HepG2 (cell line): ENCODE results near the gene C1QB. TPM values are rescaled to one million over a fixed set of nuclear protein-coding genes. Genes with fewer than 3 reads are reported as not detected.
"Not testable (repeated sequence)": the region's sequence is repeated elsewhere in the genome, so short reads cannot be mapped to it uniquely, and the experiment has no call there.

Experiments used
- ATAC-seq: fragments of 200-7000 bp; cut with Tn5 transposase; 3 replicates; pipeline ENCODE4 v1.9.1; 2020; ENCODE audit warnings: mild to moderate bottlenecking, moderate library complexity
- BruUV-seq: library from RNA; stranded (reverse); fragments of 400-500 nt; replicated peaks from 2 replicates; lab custom pipeline; 2021; lab: Mats Ljungman, UMichigan
- CTCF ChIA-PET: fragments of 300-600 bp; formaldehyde crosslinking; extraction: SDS; loops from one replicate; lab custom pipeline; 2021; ENCODE audit warnings: low total read pairs, inconsistent platforms, low intra/inter-chr PET ratio; lab: Yijun Ruan, JAX
- POLR2A ChIA-PET: fragments of 350-600 bp; sonication (Branson Sonifier 250); formaldehyde crosslinking; loops from one replicate; lab custom pipeline; 2020; ENCODE audit warnings: antibody characterized with exemption, inconsistent platforms; lab: Yijun Ruan, JAX
- DNase-seq: peaks from one replicate; pipeline ENCODE4 v3.0.0-alpha.2; 2015; ENCODE audit warnings: low spot score
- FAIRE-seq: peaks from 3 replicates; lab custom pipeline; 2011; peaks lifted over from hg19 to GRCh38; lab: Jason Lieb, UNC
- H2AFZ ChIP-seq: one replicate; pipeline ENCODE4 v1.6.1; 2011; ENCODE audit warnings: low read length, inconsistent platforms
- H3K27ac ChIP-seq: fragments of 300-600 bp; 3 replicates; pipeline ENCODE4 v1.8.0; 2011; ENCODE audit warnings: mixed run types, mild to moderate bottlenecking, mixed read lengths, low read length, inconsistent platforms; ENCODE audit not compliant: insufficient read depth; ENCODE audit errors: extremely low read length
- H3K27me3 ChIP-seq, 2 experiments: fragments of 200-600 bp in 1 of 2; 2 replicates in 1 of 2; 3 replicates in 1 of 2; pipeline versions ENCODE4 v1.6.0 to v1.8.0; 2011; ENCODE audit warnings: low read length in 2 of 2, mild to moderate bottlenecking in 2 of 2, moderate library complexity in 2 of 2, inconsistent platforms in 1 of 2; ENCODE audit not compliant: insufficient read depth in 2 of 2, control insufficient read depth in 1 of 2
- H3K36me3 ChIP-seq, 2 experiments: fragments of 200-600 bp in 1 of 2; replicated peaks in 1 of 2; 2 replicates in 1 of 2; 3 replicates in 1 of 2; pipeline versions ENCODE4 v1.5.1 to v1.8.0; 2011; ENCODE audit warnings: low read length in 2 of 2, inconsistent platforms in 1 of 2; ENCODE audit not compliant: insufficient read depth in 2 of 2, control insufficient read depth in 1 of 2
- H3K4me1 ChIP-seq: 2 replicates; pipeline ENCODE4 v1.5.1; 2012; ENCODE audit warnings: low read length, inconsistent platforms; ENCODE audit not compliant: insufficient read depth
- H3K4me2 ChIP-seq: 2 replicates; pipeline ENCODE4 v1.6.0; 2011; ENCODE audit warnings: low read depth, low read length, inconsistent platforms
- H3K4me3 ChIP-seq, 3 experiments: fragments of 200-600 bp in 1 of 3; sonication (generic), shearing (Covaris generic) in 1 of 3; replicated peaks in 1 of 3; 2 replicates each; pipeline ENCODE4 v1.5.1; 2011 to 2016; ENCODE audit warnings: low read length in 3 of 3, inconsistent platforms in 2 of 3, low read depth in 2 of 3, mild to moderate bottlenecking in 2 of 3, control low read depth in 1 of 3, mixed read lengths in 1 of 3; ENCODE audit not compliant: insufficient read depth in 1 of 3
- H3K79me2 ChIP-seq: one replicate; pipeline ENCODE4 v1.6.1; 2011; ENCODE audit warnings: low read length, inconsistent platforms; ENCODE audit not compliant: insufficient read depth
- H3K9ac ChIP-seq: 2 replicates; pipeline ENCODE4 v1.6.0; 2011; ENCODE audit warnings: mild to moderate bottlenecking, low read depth, low read length, inconsistent platforms; ENCODE audit not compliant: insufficient read depth
- H3K9me3 ChIP-seq: 2 replicates; pipeline ENCODE4 v1.5.1; 2012; ENCODE audit warnings: mild to moderate bottlenecking, low read length
- H4K20me1 ChIP-seq: 2 replicates; pipeline ENCODE4 v1.6.0; 2011; ENCODE audit warnings: inconsistent platforms, mild to moderate bottlenecking, low read length, moderate library complexity; ENCODE audit not compliant: insufficient read depth
- GPN1 ChIP-seq: sonication (generic); formaldehyde crosslinking; IDR thresholded peaks from 2 replicates; pipeline ENCODE4 v1.5.1; 2020; ENCODE audit warnings: missing genetic modification reagents, borderline replicate concordance
- MTA1 ChIP-seq: sonication (generic); formaldehyde crosslinking; IDR thresholded peaks from 2 replicates; pipeline ENCODE4 v1.4.0; 2020; ENCODE audit warnings: missing genetic modification reagents, mild to moderate bottlenecking, borderline replicate concordance
- POLR2AphosphoS2 ChIP-seq: IDR thresholded peaks from 2 replicates; pipeline ENCODE4 v1.6.1; 2011; ENCODE audit warnings: low read depth, low read length, improper control_type of control experiment
- SALL1 ChIP-seq: sonication (generic); formaldehyde crosslinking; IDR thresholded peaks from 2 replicates; pipeline ENCODE4 v1.8.0; 2022; ENCODE audit warnings: mild to moderate bottlenecking, missing genetic modification reagents
- SMAD9 ChIP-seq: sonication (generic); formaldehyde crosslinking; IDR thresholded peaks from 2 replicates; pipeline ENCODE4 v1.5.1; 2020; ENCODE audit warnings: mild to moderate bottlenecking, missing genetic modification reagents
- SNAPC4 ChIP-seq: sonication (generic); formaldehyde crosslinking; IDR thresholded peaks from 2 replicates; pipeline ENCODE4 v1.4.0; 2020; ENCODE audit warnings: mild to moderate bottlenecking, missing genetic modification reagents
- TCF12 ChIP-seq, 2 experiments: fragments of 450-650 bp in 1 of 2; sonication (generic) in 1 of 2; formaldehyde crosslinking in 1 of 2; IDR thresholded peaks; 2 replicates each; pipeline versions ENCODE4 v1.6.1 to v1.8.0; 2017 to 2022; ENCODE audit warnings: antibody characterized with exemption in 1 of 2, mild to moderate bottlenecking in 1 of 2, missing genetic modification reagents in 1 of 2, moderate library complexity in 1 of 2
- ZNF674 ChIP-seq: sonication (generic); formaldehyde crosslinking; IDR thresholded peaks from 2 replicates; pipeline ENCODE4 v1.5.0; 2020; ENCODE audit warnings: low read depth, mild to moderate bottlenecking, missing genetic modification reagents
- ZNF7 ChIP-seq: IDR thresholded peaks from 2 replicates; pipeline ENCODE4 v1.6.1; 2016; ENCODE audit warnings: missing biosample characterization, missing genetic modification reagents
- ZZZ3 ChIP-seq: sonication (generic); formaldehyde crosslinking; IDR thresholded peaks from 2 replicates; pipeline ENCODE4 v1.4.0; 2020; ENCODE audit warnings: missing genetic modification reagents, mild to moderate bottlenecking, borderline replicate concordance
- WGBS: methylation state at CpG from one replicate; pipeline ENCODE4 v1.1.6; 2017; ENCODE audit warnings: low lambda C conversion rate; 5-methylcytosine and 5-hydroxymethylcytosine counted together
- in situ Hi-C: cut with HindIII; loops from 2 replicates; pipeline ENCODE4 v1.10.0; 2017; ENCODE audit warnings: low pct_unique_long_range_greater_than_20kb; ENCODE audit not compliant: extremely low pct_ligation_motif_present
- intact Hi-C: fragments of 100-400 bp; cut with micrococcal nuclease; formaldehyde crosslinking; loops from one replicate; pipeline ENCODE4 v1.10.0; 2022; ENCODE audit not compliant: unreplicated experiment
- polyA plus RNA-seq, 8 experiments: library from polyadenylated mRNA; depleted of rRNA in 3 of 8; stranded (reverse) in 7 of 8; unstranded in 1 of 8; fragments of >200 nt; fragmentation: Illumina TruSeq in 4 of 8; extraction: Trizol in 4 of 8; gene quantifications; 2 replicates each; pipeline versions ENCODE4 v1.2.1 to v1.2.3, GENCODE V29; 2011 to 2016; ENCODE audit warnings: low read depth in 4 of 8, missing spikeins in 1 of 8, mixed read lengths in 1 of 8; ENCODE audit not compliant: insufficient read depth in 1 of 8
- total RNA-seq, 5 experiments: library from RNA; depleted of rRNA; stranded (reverse); fragments of >200 nt; fragmentation: Illumina TruSeq; extraction: Trizol; gene quantifications; 2 replicates each; pipeline ENCODE4 v1.2.3, GENCODE V29; 2016; ENCODE audit warnings: low read depth in 1 of 5

Gene C1QB
- total and polyA plus RNA-seq, 2 of the 13 experiments (the other 11 are each of a cell fraction or from before 2014, with no cell fraction given), result not detected

- DNase-seq, H3K36me3 ChIP-seq, H2AFZ ChIP-seq, BruUV-seq, H3K4me2 ChIP-seq, POLR2A ChIA-PET, in situ Hi-C loops, CTCF ChIA-PET, H3K9ac ChIP-seq, FAIRE-seq, ATAC-seq, H3K27ac ChIP-seq, H4K20me1 ChIP-seq, H3K9me3 ChIP-seq, intact Hi-C loops, H3K79me2 ChIP-seq, H3K27me3 ChIP-seq, H3K4me3 ChIP-seq, H3K4me1 ChIP-seq: not testable (repeated sequence)
- WGBS, result 49% methylated on average over 15 of the region's 15 CpGs
Measured at GRCh38 chr1:22676151-22676550, 23.1 kb downstream of the C1QB start.

- no peaks in the 10 kb centered on the region for H4K20me1 ChIP-seq
- no peak for DNase-seq
- peaks cover 2 to 6% of the 10 kb centered on the region in 2 experiments; a peak in 1 of 5 replicates for H3K27me3 ChIP-seq
- no peak overlapping the region for H3K27ac ChIP-seq
- FAIRE-seq, result no peak
- no peak overlapping the region for H3K4me2 ChIP-seq
- H3K36me3 ChIP-seq, result no peaks in the 10 kb centered on the region
- H3K4me3 ChIP-seq, result no peak overlapping the region
- H3K4me1 ChIP-seq, result 0 out of 2 replicates have a peak, but pooled peaks cover 5% of the 10 kb centered on the region
- POLR2A ChIA-PET, result no interaction called here
- BruUV-seq, result no TSS peak
- no peak overlapping the region for H3K9ac ChIP-seq
- H3K9me3 ChIP-seq, result no peaks in the 10 kb centered on the region
- H2AFZ ChIP-seq, result no peak overlapping the region
- H3K79me2 ChIP-seq, result no peaks in the 10 kb centered on the region
- in situ Hi-C loops (no loop called here), intact Hi-C loops (no loop called here)
- CTCF ChIA-PET, result no interaction called here
- WGBS, result 75% methylated on average over 26 of the region's 37 CpGs
- no peak for ATAC-seq
- TF ChIP-seq SMAD9 (no peak), SNAPC4 (CRISPR knock-in tag) (no peak), ZNF674 (no peak), ZNF7 (CRISPR knock-in tag) (no peak), ZZZ3 (CRISPR knock-in tag) (no peak), SALL1 (CRISPR knock-in tag) (no peak), POLR2AphosphoS2 (no peak), MTA1 (CRISPR knock-in tag) (no peak), GPN1 (CRISPR knock-in tag) (no peak), TCF12 (IDR thresholded peaks at IDR 0.05) (no peak), TCF12 (CRISPR knock-in tag; IDR thresholded peaks at IDR 0.05) (no peak)
Measured at GRCh38 chr1:22676916-22677583, 24.0 kb downstream of the C1QB start.
